ENCODE data around the gene REX1BD. TPM values are rescaled to one million over a fixed set of nuclear protein-coding genes. Genes with fewer than 3 reads are reported as not detected.

The REX1BD gene
- total and polyA plus RNA-seq, 2 of the 8 experiments (the other 6 are each of a cell fraction or from before 2014, with no cell fraction given): 56.8 to 62.7 TPM

DNA sequence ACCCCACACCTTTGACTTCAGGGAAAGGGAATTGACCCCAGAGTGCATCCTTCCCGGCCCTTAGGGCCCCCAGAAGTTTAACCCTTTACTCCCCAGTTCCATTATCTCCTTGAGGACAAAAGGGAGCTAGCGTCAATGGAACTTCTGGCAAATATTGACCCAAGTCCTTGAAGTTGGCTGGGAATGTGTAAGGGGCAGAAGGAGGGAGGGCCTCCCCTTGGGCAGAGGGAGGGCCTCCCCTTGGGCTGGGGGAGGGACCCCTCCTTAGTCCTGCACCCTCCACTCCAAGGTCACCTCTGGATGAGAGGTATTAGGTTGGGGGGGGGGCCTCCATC lies 21.1 kb downstream of the REX1BD start (continued):
- TF ChIP-seq KDM5A (IDR thresholded peaks at IDR 0.05; ENCODE audit: low read length): no peak
- no peak for TF ChIP-seq SRF (IDR thresholded peaks at IDR 0.05; ENCODE audit: low read depth, low read length)
- no peak for TF ChIP-seq E2F6 (IDR thresholded peaks at IDR 0.05)
- no peak for TF ChIP-seq ASH2L (IDR thresholded peaks at IDR 0.05; ENCODE audit: low read length)
- TF ChIP-seq, protein P1, sequence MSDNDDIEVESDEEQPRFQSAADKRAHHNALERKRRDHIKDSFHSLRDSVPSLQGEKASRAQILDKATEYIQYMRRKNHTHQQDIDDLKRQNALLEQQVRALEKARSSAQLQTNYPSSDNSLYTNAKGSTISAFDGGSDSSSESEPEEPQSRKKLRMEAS (IDR thresholded peaks at IDR 0.05): no peak
